ENCODE data around the gene TMEM54. TPM values are rescaled to one million over a fixed set of nuclear protein-coding genes. Genes with fewer than 3 reads are reported as not detected.
A peak's percentile ranks its signal among the peaks of the same experiment; 100 is the strongest.

The TMEM54 gene
- total and polyA plus RNA-seq, 2 of the 13 experiments (the other 11 are each of a cell fraction or from before 2014, with no cell fraction given) = 2.5 to 2.9 TPM

DNA sequence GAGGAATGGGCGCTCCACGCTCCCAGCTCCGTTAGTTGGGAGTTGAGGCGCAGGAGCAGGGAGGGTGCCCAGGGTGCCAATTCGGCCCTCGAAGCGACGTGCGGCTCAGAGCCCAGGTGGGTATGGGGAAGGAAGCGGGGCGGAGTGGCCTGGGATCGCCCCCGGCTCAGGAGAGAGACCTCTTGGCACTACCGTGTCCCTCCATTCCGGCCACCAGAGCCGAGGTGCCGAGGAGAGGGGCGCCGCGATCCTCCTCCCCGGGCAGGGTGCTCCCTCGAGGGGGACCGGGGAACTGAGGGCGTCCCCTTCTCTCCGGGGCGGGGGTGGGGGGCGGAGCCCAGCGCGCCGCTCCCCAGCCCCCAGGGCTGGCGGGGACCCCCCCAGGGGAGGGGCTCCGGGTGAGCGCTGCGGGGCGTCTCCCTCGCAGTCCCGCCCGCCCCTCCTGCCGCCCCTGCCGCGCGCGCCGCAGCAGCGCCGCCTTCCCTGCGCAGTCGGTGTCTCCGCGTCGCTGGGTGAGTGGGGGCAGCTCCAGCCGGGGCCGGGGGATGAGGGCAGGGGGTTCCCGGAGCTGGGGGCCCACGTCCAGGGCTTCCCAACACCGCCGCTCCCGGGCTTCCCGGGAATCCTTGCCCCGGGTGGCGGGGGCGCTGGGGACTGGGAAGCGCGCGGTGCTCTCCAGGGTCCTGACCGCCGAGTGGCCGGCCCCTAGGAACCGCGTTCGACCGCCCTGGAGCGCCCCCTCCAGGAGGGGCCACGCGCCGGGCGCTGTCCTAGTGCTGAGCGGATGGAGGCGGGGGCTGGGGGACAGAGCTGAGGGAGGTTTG is 15.0 kb downstream of the TMEM54 start, which contains the start of gene HPCA (continued):
- TF ChIP-seq HCFC1 (IDR thresholded peaks at IDR 0.05; ENCODE audit: low read depth, low read length) (no peak), XBP1 (CRISPR knock-in tag; IDR thresholded peaks at IDR 0.05) (peak; percentile 96), RAD51 (IDR thresholded peaks at IDR 0.05; ENCODE audit: borderline replicate concordance) (no peak), ZNF629 (CRISPR knock-in tag; conservative IDR thresholded peaks at IDR 0.05) (peak; percentile 58; the same call in 1 of the 2 replicates), ZNF143 (CRISPR knock-in tag; IDR thresholded peaks at IDR 0.05) (no peak), KDM4B (CRISPR knock-in tag; IDR thresholded peaks at IDR 0.05) (peak; percentile 99), ZNF556 (CRISPR knock-in tag; IDR thresholded peaks at IDR 0.05; ENCODE audit: borderline replicate concordance) (peak; percentile 34; the same call in 1 of the 2 replicates), NFRKB (IDR thresholded peaks at IDR 0.05) (no peak), ZNF430 (CRISPR knock-in tag; IDR thresholded peaks at IDR 0.05) (peak; percentile 98), HMGA1 (CRISPR knock-in tag; conservative IDR thresholded peaks at IDR 0.05) (no peak), ZNF780A (CRISPR knock-in tag; IDR thresholded peaks at IDR 0.05) (peak; percentile 96), AGO1 (IDR thresholded peaks at IDR 0.05; ENCODE audit: low read depth, low read length, poor library complexity, severe bottlenecking) (no peak), MTA3 (CRISPR knock-in tag; IDR thresholded peaks at IDR 0.05) (peak; percentile 91; the same call in 1 of the 2 replicates), NAIF1 (CRISPR knock-in tag; IDR thresholded peaks at IDR 0.05; ENCODE audit: borderline replicate concordance) (peak; percentile 89; the same call in 1 of the 2 replicates), GTF3A (CRISPR knock-in tag; conservative IDR thresholded peaks at IDR 0.05) (no peak)
- TF ChIP-seq, protein P1, sequence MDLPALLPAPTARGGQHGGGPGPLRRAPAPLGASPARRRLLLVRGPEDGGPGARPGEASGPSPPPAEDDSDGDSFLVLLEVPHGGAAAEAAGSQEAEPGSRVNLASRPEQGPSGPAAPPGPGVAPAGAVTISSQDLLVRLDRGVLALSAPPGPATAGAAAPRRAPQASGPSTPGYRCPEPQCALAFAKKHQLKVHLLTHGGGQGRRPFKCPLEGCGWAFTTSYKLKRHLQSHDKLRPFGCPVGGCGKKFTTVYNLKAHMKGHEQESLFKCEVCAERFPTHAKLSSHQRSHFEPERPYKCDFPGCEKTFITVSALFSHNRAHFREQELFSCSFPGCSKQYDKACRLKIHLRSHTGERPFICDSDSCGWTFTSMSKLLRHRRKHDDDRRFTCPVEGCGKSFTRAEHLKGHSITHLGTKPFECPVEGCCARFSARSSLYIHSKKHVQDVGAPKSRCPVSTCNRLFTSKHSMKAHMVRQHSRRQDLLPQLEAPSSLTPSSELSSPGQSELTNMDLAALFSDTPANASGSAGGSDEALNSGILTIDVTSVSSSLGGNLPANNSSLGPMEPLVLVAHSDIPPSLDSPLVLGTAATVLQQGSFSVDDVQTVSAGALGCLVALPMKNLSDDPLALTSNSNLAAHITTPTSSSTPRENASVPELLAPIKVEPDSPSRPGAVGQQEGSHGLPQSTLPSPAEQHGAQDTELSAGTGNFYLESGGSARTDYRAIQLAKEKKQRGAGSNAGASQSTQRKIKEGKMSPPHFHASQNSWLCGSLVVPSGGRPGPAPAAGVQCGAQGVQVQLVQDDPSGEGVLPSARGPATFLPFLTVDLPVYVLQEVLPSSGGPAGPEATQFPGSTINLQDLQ (CRISPR knock-in tag; IDR thresholded peaks at IDR 0.05) = peak; percentile 93
- TF ChIP-seq, protein P2, sequence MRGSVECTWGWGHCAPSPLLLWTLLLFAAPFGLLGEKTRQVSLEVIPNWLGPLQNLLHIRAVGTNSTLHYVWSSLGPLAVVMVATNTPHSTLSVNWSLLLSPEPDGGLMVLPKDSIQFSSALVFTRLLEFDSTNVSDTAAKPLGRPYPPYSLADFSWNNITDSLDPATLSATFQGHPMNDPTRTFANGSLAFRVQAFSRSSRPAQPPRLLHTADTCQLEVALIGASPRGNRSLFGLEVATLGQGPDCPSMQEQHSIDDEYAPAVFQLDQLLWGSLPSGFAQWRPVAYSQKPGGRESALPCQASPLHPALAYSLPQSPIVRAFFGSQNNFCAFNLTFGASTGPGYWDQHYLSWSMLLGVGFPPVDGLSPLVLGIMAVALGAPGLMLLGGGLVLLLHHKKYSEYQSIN (CRISPR knock-in tag; IDR thresholded peaks at IDR 0.05; ENCODE audit: borderline replicate concordance) = peak; percentile 68; the same call in 1 of the 2 replicates
- TF ChIP-seq, protein P3, sequence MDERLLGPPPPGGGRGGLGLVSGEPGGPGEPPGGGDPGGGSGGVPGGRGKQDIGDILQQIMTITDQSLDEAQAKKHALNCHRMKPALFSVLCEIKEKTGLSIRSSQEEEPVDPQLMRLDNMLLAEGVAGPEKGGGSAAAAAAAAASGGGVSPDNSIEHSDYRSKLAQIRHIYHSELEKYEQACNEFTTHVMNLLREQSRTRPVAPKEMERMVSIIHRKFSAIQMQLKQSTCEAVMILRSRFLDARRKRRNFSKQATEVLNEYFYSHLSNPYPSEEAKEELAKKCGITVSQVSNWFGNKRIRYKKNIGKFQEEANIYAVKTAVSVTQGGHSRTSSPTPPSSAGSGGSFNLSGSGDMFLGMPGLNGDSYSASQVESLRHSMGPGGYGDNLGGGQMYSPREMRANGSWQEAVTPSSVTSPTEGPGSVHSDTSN (CRISPR knock-in tag; IDR thresholded peaks at IDR 0.05) = no peak
- TF ChIP-seq, protein P4, sequence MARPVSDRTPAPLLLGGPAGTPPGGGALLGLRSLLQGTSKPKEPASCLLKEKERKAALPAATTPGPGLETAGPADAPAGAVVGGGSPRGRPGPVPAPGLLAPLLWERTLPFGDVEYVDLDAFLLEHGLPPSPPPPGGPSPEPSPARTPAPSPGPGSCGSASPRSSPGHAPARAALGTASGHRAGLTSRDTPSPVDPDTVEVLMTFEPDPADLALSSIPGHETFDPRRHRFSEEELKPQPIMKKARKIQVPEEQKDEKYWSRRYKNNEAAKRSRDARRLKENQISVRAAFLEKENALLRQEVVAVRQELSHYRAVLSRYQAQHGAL (CRISPR knock-in tag; IDR thresholded peaks at IDR 0.05; ENCODE audit: not compliant biosample characterization) = peak; percentile 89
- TF ChIP-seq, protein P5, sequence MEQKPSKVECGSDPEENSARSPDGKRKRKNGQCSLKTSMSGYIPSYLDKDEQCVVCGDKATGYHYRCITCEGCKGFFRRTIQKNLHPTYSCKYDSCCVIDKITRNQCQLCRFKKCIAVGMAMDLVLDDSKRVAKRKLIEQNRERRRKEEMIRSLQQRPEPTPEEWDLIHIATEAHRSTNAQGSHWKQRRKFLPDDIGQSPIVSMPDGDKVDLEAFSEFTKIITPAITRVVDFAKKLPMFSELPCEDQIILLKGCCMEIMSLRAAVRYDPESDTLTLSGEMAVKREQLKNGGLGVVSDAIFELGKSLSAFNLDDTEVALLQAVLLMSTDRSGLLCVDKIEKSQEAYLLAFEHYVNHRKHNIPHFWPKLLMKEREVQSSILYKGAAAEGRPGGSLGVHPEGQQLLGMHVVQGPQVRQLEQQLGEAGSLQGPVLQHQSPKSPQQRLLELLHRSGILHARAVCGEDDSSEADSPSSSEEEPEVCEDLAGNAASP (CRISPR knock-in tag; IDR thresholded peaks at IDR 0.05; ENCODE audit: borderline replicate concordance) = peak; percentile 89
- TF ChIP-seq, protein P6, sequence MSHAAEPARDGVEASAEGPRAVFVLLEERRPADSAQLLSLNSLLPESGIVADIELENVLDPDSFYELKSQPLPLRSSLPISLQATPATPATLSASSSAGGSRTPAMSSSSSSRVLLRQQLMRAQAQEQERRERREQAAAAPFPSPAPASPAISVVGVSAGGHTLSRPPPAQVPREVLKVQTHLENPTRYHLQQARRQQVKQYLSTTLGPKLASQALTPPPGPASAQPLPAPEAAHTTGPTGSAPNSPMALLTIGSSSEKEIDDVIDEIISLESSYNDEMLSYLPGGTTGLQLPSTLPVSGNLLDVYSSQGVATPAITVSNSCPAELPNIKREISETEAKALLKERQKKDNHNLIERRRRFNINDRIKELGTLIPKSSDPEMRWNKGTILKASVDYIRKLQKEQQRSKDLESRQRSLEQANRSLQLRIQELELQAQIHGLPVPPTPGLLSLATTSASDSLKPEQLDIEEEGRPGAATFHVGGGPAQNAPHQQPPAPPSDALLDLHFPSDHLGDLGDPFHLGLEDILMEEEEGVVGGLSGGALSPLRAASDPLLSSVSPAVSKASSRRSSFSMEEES (CRISPR knock-in tag; IDR thresholded peaks at IDR 0.05) = peak; percentile 96
